ENCODE measurements around the gene CD200. TPM values are rescaled to one million over a fixed set of nuclear protein-coding genes. Genes with fewer than 3 reads are reported as not detected.

CD200 gene
- total and polyA plus RNA-seq, 12 donors: 1.3 to 20.7 (median 3.3) TPM; not detected in 1

DNA sequence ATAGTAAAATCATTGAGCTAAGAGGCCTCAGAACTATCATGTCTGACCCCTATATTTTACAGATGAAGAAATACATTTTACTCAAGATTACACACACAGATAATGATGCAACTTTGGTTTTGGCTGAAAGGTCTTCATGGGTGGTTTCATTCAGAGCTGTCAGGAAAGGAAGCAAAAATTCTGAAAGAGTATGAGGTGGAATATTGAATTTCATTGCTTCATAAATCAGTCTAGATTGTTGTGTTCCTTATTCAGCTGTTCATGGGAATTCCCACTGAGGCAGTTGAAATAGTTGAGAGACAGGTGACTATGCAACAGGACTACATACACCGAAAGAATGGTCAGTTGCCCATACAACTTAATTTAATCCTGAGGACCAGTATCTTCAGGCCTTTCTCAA, 39.4 kb downstream of the CD200 start:
- H3K4me3 ChIP-seq: no peak overlapping the region
- H3K4me1 ChIP-seq (replicated peaks in 1 of 2): peaks cover 0 to 7% of the 10 kb centered on the region in 2 donors
- WGBS, 4 donors: 81 to 100% (median 87%) methylated on average over 1 of the region's 1 CpG
- no peak overlapping the region for H3K27ac ChIP-seq
- TF ChIP-seq POLR2A (IDR thresholded peaks at IDR 0.05) (no peak), CTCF (IDR thresholded peaks at IDR 0.05) (no peak)
- H3K36me3 ChIP-seq (replicated peaks in 1 of 2): no peaks in the 10 kb centered on the region
- intact Hi-C loops (cut with DNase I): no loop called here
- H3K27me3 ChIP-seq: no peaks in the 10 kb centered on the region
- DNase-seq: no peak
- H3K9me3 ChIP-seq (replicated peaks in 1 of 3): no peaks in the 10 kb centered on the region

DNA sequence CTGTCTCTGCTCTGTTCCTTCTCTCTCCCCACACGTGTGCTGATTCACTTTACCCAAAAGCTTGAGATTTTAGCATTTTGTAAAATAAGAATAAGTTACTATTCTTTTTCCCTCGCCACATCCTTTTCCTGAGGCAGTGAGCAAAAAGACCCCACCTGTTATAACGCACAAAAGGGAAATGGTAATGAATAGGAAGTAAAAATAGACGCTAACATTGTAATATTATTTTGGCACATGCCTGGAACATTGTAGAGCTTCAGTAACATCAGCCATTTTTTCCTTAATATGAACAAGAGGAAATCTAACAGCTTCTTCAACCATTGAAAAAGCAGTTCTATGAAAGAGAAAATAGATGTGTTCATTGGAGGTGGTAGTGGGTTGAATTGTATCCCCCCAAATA, 40.5 kb downstream of the CD200 start:
- Histone ChIP-seq H3K27ac (no peak overlapping the region), H3K36me3 (replicated peaks in 1 of 2) (no peaks in the 10 kb centered on the region), H3K4me3 (no peak overlapping the region), H3K4me1 (replicated peaks in 1 of 2) (peaks cover 0 to 7% of the 10 kb centered on the region in 2 donors), H3K9me3 (replicated peaks in 1 of 3) (no peaks in the 10 kb centered on the region), H3K27me3 (no peaks in the 10 kb centered on the region)
- 65 to 82% (median 68%) methylated on average over 4 of the region's 4 CpGs for WGBS, 4 donors
- DNase-seq: no peak
- intact Hi-C loops (cut with DNase I): no loop called here
- TF ChIP-seq CTCF (IDR thresholded peaks at IDR 0.05) (no peak), POLR2A (IDR thresholded peaks at IDR 0.05) (no peak)

- WGBS, 4 donors: 80 to 89% (median 85%) methylated on average over 2 of the region's 2 CpGs
- TF ChIP-seq CTCF (IDR thresholded peaks at IDR 0.05) (no peak), POLR2A (IDR thresholded peaks at IDR 0.05) (no peak)
- DNase-seq: no peak
- Histone ChIP-seq H3K4me1 (replicated peaks in 1 of 2) (peaks cover 0 to 7% of the 10 kb centered on the region in 2 donors), H3K9me3 (replicated peaks in 1 of 3) (no peaks in the 10 kb centered on the region), H3K27ac (no peak overlapping the region), H3K36me3 (replicated peaks in 1 of 2) (no peaks in the 10 kb centered on the region), H3K27me3 (no peaks in the 10 kb centered on the region), H3K4me3 (no peak overlapping the region)
- intact Hi-C loops (cut with DNase I): no loop called here
Measured at GRCh38 chr3:112373924-112374323, 41.0 kb downstream of the CD200 start.

DNA sequence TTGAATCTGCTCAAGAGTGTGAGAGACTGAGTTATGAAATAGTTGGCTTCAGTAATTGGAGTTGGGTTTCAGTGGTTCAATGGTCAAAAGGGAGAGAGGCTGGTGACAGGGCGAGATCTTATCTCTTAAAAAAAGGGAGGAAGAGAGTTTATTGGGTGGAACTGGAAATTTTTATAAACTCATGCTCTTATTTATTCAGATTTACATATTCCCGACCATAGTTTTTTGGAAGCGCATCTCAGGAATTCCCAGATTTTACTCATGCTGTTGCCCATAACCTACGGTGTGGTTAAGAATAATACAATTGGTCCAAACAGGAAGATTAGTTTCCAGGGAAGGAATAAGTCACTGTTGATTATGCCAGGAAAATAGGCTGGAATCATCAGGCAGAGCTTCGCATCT, 41.4 kb downstream of the CD200 start:
- TF ChIP-seq CTCF (IDR thresholded peaks at IDR 0.05) (no peak), POLR2A (IDR thresholded peaks at IDR 0.05) (no peak)
- no peaks in the 10 kb centered on the region for H3K27me3 ChIP-seq
- 75 to 90% (median 83%) methylated on average over 5 of the region's 5 CpGs for WGBS, 4 donors
- intact Hi-C loops (cut with DNase I): no loop called here
- no peaks in the 10 kb centered on the region for H3K36me3 ChIP-seq (replicated peaks in 1 of 2)
- no peak for DNase-seq
- peaks cover 0 to 7% of the 10 kb centered on the region in 2 donors for H3K4me1 ChIP-seq (replicated peaks in 1 of 2)
- no peaks in the 10 kb centered on the region for H3K9me3 ChIP-seq (replicated peaks in 1 of 3)
- H3K4me3 ChIP-seq: no peak overlapping the region
- H3K27ac ChIP-seq: no peak overlapping the region

Data from adrenal gland (tissue), 12 donors.